ENCODE data around the gene PITX2. TPM values are rescaled to one million over a fixed set of nuclear protein-coding genes. Genes with fewer than 3 reads are reported as not detected.

The PITX2 gene
- polyA plus RNA-seq, 3 donors, result 0.12 to 0.55 (median 0.22) TPM

- H3K27ac ChIP-seq (ENCODE audit: low read depth, low read length), result no peak overlapping the region
- WGBS, 3 donors, result 15 to 24% (median 21%) methylated on average over 10 of the region's 10 CpGs
Measured at GRCh38 chr4:110638089-110638746, 15.3 kb upstream of the PITX2 start.

GRCh38 chr4:110637408-110638088 lies 14.7 kb upstream of the PITX2 start:
- H3K27ac ChIP-seq (ENCODE audit: low read depth, low read length), result no peak overlapping the region
- 8 to 16% (median 12%) methylated on average over 35 of the region's 35 CpGs for WGBS, 3 donors

DNA sequence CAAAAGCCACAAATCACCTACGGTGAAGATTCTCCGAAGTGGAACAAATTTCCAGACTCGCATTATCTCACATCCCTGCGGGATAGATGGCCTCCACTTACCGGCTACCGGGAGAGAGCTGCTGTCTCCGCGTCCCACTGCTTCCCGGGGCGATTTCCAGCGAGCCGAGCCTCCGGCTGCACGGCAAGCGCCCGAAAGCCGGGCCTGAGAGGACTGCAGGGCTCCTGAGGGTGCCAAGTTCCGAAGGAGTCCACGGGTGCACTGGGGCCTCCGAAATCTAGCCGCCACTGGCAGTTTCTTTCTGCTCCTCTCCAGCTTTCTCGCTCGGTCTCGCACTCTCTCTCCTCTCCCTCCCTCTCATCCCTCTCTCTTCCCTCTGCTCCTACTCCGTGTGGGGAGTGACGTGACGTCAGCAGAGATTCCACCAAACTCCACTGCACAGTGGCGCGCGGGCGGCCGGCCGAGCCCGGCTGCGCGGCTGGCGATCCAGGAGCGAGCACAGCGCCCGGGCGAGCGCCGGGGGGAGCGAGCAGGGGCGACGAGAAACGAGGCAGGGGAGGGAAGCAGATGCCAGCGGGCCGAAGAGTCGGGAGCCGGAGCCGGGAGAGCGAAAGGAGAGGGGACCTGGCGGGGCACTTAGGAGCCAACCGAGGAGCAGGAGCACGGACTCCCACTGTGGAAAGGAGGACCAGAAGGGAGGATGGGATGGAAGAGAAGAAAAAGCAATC lies 14.0 kb upstream of the PITX2 start:
- no peak overlapping the region for H3K27ac ChIP-seq (ENCODE audit: low read depth, low read length)
- WGBS, 3 donors, result 3 to 6% (median 4%) methylated on average over 56 of the region's 56 CpGs

GRCh38 chr4:110636171-110636679 lies 13.3 kb upstream of the PITX2 start:
- WGBS, 3 donors, result 10 to 15% (median 12%) methylated on average over 12 of the region's 12 CpGs
- H3K27ac ChIP-seq (ENCODE audit: low read depth, low read length), result no peak overlapping the region

- WGBS, 3 donors, result 18 to 29% (median 22%) methylated on average over 7 of the region's 7 CpGs
Measured at GRCh38 chr4:110635163-110635865, 12.4 kb upstream of the PITX2 start.

DNA sequence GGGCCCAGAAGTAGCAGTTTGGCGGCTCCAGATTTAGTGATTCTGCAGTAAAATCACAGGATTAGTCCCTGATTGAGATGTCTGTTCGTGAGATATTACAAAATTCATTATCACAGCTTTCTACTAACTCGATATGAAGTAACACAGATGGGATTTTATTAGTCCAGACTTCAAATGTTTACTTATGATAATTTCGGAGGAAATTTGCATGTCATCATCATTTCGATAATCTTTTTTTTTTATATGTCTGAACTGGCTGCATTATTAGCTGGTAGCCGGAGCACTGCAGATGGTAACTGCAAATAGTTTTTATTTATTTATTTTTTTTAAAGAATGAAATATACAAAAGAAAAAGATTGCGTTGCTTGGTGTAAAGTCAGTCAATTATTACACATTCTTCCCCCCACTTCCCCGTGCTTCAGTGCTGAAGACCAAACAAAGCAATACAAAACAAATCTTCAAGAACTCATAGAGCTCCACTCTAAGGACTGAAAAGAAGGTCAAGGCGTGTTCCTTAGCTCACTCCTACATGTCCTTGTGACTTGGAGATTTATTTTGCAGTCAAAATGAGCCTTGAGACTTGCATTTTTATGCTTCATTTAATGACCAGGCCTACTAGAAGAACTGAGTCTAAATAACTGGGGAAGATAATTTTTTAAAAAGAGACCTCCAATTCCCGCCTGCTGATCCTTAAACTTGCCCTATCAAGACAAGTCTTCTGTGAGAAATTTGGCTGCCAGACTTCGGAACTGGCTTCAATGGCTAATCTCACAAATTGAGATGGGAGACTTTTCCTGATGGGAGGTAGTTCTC lies 11.7 kb upstream of the PITX2 start:
- H3K27ac ChIP-seq (ENCODE audit: low read depth, low read length), result no peak overlapping the region
- 31 to 39% (median 32%) methylated on average over 11 of the region's 11 CpGs for WGBS, 3 donors

More at GRCh38 chr4:110635163-110635865, 12.4 kb upstream of the PITX2 start:
- H3K27ac ChIP-seq (ENCODE audit: low read depth, low read length), result no peak overlapping the region

- 9 to 22% (median 11%) methylated on average over 56 to 59 of the region's 59 CpGs for WGBS, 3 donors
- H3K27ac ChIP-seq (ENCODE audit: low read depth, low read length), result no peak overlapping the region
Measured at GRCh38 chr4:110633358-110634341, 10.8 kb upstream of the PITX2 start.

GRCh38 chr4:110632506-110633357 lies 9.9 kb upstream of the PITX2 start:
- no peak overlapping the region for H3K27ac ChIP-seq (ENCODE audit: low read depth, low read length)
- WGBS, 3 donors, result 6 to 11% (median 8%) methylated on average over 56 to 58 of the region's 58 CpGs

DNA sequence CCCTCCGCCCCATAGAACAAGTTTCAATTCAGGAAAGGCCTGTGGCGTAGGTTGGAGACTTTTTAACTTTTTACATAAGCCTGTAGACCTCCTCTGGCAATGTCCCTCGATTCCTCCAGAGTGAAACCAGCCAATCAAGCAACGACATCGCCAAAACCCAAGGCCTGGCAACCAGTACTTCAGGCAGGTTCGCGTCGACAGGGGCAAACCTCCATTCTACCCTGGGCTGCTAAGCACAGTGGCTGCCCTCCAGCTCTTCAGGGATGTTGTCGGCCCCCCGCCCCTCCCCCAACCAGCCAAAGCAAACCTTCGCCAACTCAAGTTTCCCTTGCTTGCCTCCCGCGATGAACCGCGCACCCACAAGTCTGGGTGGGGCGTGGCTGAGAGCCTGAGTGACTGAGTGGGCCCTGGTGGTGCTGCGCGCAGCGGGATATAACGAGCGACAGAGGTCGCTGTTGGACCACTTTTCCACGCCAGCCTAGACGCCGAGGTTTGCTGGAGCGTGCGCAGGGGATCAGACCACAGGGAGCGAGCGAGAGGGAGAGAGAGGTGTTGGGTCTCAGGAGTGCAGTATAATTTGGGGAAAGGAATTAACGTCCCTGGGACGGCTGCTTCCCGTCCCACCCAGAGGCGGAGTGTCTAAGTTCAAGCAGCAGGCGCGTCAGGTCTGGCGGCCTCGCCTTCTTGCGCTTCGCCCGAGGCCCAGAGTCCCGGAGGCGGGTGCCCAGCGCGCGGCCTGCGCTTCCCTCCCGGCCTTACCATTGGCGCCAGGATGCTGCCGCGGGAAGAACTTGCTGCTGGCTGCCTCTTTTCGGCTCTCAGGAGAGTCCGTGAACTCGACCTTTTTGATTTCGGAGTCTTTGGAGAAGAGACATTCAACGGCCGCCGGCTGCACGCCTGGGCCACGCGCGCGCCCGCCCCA lies 9.0 kb upstream of the PITX2 start:
- 2 to 5% (median 4%) methylated on average over 63 of the region's 63 CpGs for WGBS, 3 donors
- no peak overlapping the region for H3K27ac ChIP-seq (ENCODE audit: low read depth, low read length)

- 6 to 10% (median 9%) methylated on average over 34 of the region's 34 CpGs for WGBS, 3 donors
- H3K27ac ChIP-seq (ENCODE audit: low read depth, low read length), result no peak overlapping the region
Measured at GRCh38 chr4:110630688-110631402, 8.0 kb upstream of the PITX2 start.

GRCh38 chr4:110629780-110630687 lies 7.2 kb upstream of the PITX2 start:
- no peak overlapping the region for H3K27ac ChIP-seq (ENCODE audit: low read depth, low read length)
- WGBS, 3 donors, result 12 to 18% (median 16%) methylated on average over 26 of the region's 26 CpGs

DNA sequence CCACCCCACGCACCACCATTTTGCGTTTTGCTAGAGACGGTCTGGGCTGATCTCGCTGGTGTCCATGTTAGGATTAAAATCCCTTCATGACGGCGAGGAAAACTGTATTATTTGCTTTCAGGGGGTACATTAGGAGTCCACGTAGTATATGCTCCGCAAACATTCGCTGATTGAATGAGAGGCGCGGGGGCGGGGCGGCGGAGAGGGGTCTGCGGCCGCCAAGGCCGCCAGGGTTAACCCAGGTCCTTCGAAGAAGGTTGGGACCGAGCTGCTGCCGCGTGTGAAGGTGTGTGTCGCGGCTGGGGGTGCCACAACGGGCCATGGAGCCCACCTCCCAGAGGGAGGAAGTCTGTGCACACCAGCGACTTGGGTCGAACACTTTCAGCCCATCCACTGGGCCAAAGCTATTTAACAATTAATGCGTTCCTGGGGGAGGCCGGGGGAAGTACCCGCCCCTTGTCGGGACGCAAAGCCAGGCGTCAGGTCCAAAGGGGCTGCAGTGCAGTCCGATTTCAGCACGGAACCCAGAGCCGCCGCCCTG lies 6.4 kb upstream of the PITX2 start:
- H3K27ac ChIP-seq (ENCODE audit: low read depth, low read length), result no peak overlapping the region
- WGBS, 3 donors, result 3 to 13% (median 12%) methylated on average over 36 of the region's 36 CpGs

- WGBS, 3 donors, result 6 to 11% (median 9%) methylated on average over 26 of the region's 26 CpGs
- no peak overlapping the region for H3K27ac ChIP-seq (ENCODE audit: low read depth, low read length)
Measured at GRCh38 chr4:110628663-110629213, 5.9 kb upstream of the PITX2 start.
